GM12873 (cell line): ENCODE data around the gene ITGA2B.

Experiments used
- TF ChIP-seq, protein P1 (sequence below): IDR thresholded peaks from 2 replicates; pipeline ENCODE4 v1.5.1; 2012; ENCODE audit warnings: low read depth, mild to moderate bottlenecking, moderate library complexity, low read length, control low read depth; ENCODE audit not compliant: insufficient read depth; ENCODE audit errors: missing control alignments

Gene ITGA2B

DNA sequence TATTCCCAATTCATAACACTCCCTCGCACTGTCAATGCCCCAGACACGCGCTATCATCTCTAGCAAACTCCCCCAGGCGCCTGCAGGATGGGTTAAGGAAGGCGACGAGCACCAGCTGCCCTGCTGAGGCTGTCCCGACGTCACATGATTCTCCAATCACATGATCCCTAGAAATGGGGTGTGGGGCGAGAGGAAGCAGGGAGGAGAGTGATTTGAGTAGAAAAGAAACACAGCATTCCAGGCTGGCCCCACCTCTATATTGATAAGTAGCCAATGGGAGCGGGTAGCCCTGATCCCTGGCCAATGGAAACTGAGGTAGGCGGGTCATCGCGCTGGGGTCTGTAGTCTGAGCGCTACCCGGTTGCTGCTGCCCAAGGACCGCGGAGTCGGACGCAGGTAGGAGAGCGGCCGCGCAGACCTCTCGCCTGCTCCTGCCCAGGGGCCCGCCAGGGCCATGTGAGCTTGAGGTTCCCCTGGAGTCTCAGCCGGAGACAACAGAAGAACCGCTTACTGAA, 44.5 kb downstream of the ITGA2B start, which contains the start of gene GRN:
Gene GRN (plus strand): TSS at position 364 of the 515 bp plus-strand sequence. CDS start 3,863 bp downstream, outside the sequence.
- TF ChIP-seq, protein P1, sequence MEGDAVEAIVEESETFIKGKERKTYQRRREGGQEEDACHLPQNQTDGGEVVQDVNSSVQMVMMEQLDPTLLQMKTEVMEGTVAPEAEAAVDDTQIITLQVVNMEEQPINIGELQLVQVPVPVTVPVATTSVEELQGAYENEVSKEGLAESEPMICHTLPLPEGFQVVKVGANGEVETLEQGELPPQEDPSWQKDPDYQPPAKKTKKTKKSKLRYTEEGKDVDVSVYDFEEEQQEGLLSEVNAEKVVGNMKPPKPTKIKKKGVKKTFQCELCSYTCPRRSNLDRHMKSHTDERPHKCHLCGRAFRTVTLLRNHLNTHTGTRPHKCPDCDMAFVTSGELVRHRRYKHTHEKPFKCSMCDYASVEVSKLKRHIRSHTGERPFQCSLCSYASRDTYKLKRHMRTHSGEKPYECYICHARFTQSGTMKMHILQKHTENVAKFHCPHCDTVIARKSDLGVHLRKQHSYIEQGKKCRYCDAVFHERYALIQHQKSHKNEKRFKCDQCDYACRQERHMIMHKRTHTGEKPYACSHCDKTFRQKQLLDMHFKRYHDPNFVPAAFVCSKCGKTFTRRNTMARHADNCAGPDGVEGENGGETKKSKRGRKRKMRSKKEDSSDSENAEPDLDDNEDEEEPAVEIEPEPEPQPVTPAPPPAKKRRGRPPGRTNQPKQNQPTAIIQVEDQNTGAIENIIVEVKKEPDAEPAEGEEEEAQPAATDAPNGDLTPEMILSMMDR = no peak

GRCh38 chr17:44343510-44344209, 45.8 kb downstream of the ITGA2B start:
- TF ChIP-seq, protein P1 = no peak

DNA sequence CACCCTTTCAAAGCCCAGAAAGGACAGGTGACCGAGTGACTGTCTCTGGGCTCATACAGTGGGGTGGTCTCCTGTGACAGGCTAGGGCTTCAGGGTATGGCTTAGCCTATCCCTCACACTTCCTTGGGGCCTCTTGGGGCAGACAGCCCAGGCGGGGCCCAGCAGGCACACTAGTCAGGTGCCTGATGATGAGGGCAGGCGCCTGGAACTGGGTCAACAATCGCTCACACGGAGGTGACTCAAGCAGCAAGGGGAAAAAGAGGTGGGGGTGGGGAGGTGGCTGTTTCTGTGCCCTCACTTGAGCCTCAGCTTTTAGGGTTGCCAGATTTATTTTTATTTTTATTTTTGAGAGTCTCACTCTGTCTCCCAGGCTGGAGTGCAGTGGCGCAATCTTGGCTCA, 50.7 kb downstream of the ITGA2B start:
- TF ChIP-seq, protein P1 = no peak

DNA sequence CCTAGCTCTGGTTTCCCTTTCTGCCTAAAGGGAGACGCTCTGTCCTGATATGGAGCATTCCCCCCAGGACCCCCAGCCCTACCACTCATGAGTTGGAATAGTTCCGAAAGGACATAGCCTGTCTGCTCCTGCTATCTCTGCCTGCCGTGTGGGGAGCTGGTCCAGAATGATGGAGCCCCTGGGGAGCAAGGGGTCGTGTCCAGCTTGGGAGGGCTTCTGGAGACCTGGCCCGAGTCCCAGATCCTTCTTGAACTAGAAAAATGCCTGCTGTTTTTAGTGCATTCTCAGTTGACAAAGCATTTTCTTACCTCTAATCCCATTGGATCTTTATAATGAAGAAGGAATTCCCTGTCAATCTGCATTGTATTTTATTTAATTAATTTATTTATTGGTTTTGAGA, 53.5 kb downstream of the ITGA2B start:
- TF ChIP-seq, protein P1 = no peak

GRCh38 chr17:44335564-44335963, 53.9 kb downstream of the ITGA2B start:
- TF ChIP-seq, protein P1 = no peak

- TF ChIP-seq, protein P1 = no peak
Observed at GRCh38 chr17:44334727-44335126, 54.7 kb downstream of the ITGA2B start.

- TF ChIP-seq, protein P1 = no peak
Observed at GRCh38 chr17:44334315-44334714, 55.1 kb downstream of the ITGA2B start.
